Left renal cortex interstitium (tissue), 4 donors: Measurements from ENCODE around the gene PEMT. TPM values are rescaled to one million over a fixed set of nuclear protein-coding genes. Genes with fewer than 3 reads are reported as not detected.

ENCODE experiments used
- DNase-seq, 4 donors: peaks; one replicate each; pipeline ENCODE4 v3.0.0-alpha.2; 2013; ENCODE audit warnings: low read depth in 4 of 4, low spot score in 2 of 4, missing footprints in 1 of 4
- polyA plus RNA-seq, 4 donors: library from polyadenylated mRNA; unstranded; fragments of 120-200 nt; gene quantifications; one replicate each; pipeline ENCODE4 v1.2.1, GENCODE V29; 2013; ENCODE audit not compliant: insufficient read length in 4 of 4

The PEMT gene
- polyA plus RNA-seq, 4 donors, result 29.6 to 37.9 (median 34.7) TPM

DNA sequence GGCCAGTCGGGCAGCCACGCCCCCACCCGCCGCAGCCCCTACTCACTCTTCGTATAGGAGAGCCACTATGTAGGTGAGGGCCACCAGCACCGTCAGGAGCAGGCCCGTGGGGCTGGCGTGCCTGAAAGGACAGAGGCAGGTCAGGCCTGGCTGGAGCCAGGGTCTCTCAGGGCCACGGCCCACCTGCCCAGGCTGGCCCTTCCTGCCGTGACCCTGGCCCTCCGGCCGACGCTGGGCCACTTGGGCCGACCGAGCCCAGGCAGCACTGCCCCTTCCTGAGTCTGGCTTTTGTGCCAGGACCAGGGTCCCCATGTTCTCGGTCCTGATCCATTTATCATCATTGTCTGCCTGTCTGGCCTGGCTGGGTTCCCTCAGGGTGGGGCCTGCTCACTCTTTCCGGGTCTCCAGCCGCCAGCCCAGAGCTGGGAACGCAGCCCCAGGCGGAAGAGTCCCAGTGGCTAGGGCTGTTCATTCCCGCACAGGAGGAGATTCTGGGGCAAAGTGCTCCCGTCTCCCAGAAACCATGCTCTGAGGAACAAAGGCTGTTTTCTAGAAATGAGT, 85.2 kb downstream of the PEMT start:
- DNase-seq, result no peak

DNA sequence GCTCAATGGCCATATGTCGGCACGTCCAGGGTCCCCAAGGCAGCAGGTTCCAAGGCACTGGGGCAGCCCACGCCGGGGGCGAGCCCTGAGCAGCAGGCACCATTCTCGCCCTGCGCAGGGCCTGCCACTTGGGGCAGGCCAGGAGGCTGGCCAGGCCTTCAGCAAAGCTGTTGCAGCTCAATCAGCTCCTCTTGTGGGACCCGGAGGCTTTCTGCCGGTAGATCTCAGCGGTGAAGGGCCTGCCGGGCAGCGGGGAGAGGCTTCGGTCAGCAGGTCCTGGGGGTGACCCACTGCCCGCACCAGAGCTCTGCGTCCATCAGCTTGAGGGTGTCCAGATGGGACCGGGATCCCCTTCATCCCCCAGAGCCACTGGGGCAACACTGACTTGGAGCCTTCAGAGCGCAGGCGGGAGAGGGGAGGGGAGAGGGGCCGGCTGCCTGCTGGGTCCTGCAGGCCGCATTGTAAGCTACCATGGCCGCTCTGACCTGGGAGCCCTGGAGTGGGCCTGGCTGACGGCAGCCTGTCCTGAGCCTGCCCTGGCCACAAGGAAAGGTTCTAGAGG, 85.8 kb downstream of the PEMT start:
- no peak for DNase-seq

DNA sequence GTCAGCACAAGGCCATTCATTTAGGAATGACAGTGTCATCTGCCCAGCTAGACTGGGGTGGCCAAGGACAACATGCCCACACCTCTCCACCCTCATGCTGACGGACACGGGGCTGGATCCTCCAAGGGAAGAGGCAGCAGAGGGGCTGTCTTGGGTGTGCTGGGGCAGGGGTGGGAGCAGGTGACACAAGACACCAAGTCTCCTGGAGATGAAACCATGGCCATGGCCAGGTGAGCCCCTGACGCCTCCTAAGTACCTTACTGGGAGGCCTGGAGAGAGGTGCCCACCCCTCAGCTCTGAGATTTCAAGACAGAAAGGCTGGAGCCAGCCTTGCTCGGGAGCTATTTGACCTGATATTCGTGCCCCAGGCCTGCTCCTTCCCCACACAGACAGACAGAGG, 86.4 kb downstream of the PEMT start:
- DNase-seq, result no peak

GRCh38 chr17:17504341-17505140, 87.0 kb downstream of the PEMT start:
- no peak for DNase-seq

DNA sequence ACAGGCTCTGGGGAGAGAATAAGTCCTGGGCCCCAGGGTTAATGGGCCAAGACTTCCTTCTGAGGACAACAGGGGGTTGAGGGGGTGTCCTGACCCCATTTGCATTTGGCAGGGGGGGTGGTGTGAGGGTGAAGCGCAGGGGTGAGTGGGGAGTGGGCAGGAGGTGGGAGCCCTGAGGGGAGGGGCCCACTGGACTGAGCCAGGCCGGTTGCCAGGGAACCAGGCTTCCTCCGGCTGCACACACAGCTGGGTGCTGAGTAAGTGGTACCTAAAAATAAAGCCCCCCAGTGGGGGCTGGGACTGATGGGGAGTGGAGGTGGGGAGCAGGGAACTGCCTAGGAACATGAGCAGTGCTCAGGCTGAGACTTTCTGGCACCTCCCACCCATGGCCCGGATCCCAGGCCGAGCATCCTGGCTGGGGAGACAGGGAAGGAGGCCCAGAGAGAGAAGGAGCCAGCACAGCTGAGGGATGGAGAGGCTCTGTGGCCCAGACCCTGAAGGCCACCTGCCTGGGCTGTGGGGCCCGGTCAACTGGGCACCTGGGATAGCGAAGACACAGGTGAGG, 87.9 kb downstream of the PEMT start:
- no peak for DNase-seq

GRCh38 chr17:17502741-17503565, 88.6 kb downstream of the PEMT start:
- DNase-seq, result no peak

DNA sequence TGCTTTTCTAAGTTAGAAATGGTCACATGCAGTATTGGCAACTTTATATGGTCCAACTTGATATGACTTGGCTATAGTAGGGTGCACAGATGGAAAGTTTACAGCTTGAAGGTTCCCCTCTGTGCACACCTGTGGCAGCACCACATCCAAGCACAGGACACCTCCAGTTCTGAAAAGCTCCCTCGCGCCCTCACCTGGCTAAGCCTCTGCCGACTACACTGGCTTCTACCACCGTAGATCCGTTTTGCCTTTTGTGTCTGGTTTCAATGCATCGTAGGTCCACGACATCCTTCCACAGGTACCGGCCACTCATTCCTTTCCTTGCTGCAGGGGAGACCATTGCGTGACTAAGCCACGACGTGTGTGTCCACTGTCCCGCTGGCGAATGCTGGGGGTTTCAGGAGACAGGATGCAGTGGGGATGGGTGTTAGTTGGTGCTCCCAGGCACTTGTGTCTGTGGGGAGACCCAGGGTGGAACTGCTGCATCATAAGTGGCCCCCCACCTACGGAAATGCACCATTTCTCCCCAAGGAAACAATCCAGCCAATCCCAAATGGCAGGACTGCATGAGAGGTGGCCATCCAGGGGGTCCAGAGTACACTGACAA, 90.4 kb downstream of the PEMT start:
- DNase-seq, result no peak

- no peak for DNase-seq
These were observed 91.9 kb downstream of the PEMT start for GRCh38 chr17:17499402-17500145.

DNA sequence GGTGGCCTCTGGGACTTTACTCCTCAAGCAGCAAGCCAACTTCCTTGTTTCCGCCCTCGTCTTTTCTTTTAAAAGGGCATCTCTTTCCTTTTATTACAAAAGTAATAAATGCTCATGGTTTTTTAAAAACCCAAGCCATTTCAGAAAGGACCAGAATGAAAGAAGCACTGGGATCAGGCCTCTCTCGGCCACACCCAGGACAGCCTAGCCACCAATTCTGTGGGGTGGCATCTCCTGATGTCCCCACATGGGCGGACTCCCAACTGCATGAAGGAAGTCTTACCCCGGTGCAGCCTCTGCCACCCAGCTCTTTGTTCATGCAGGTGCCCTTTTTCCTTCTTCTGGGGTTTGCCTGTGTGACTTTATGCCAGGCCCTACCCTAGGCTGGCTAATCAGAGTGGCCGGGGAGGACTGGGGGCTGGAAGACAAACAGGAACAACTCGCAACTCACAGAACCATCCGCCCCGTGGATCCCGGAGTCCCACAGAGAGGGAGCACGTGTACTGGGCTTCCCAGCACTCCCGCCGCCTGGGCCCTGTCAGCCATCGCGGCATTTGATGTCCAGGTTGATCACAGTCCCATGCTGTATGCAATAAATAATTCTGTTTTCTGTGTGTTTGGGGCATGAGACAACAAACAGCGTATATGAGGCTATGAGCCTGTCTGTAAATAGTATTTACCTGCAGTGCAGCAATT, 92.8 kb downstream of the PEMT start:
- no peak for DNase-seq

DNA sequence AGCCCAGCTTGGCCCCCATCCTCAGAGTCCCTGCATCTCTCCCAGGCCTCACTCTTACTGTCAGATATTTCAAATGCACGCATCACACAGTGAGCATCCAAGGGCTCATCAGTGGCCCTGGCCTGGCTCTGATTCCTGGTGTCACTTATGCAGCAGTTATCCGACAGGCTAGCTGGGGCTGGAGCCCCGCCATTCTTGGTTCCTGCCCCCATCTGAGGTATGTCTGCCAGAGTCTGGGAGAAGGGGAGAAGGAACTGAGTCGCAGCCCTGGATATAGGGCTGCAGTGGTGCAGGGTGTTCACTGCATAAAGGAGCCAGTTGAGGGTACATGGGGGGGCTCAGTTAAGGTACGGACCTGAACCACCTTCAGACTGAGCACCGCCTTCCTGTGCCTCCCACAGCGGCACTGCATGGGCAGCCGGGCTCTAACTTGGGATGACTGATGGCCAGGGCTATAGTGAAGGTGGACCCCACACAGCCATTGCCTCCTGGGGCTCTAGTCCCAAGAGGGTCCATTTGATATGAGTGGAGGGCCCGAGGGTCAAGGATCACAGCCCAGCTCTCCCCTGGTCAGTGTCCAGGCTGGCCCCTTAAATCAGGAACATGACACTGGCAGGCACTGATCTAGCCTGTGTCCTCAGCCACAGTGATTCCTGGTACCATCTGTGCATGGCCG, 93.5 kb downstream of the PEMT start:
- DNase-seq, result no peak

- no peak for DNase-seq
These were observed 94.3 kb downstream of the PEMT start for GRCh38 chr17:17497065-17497844.

DNA sequence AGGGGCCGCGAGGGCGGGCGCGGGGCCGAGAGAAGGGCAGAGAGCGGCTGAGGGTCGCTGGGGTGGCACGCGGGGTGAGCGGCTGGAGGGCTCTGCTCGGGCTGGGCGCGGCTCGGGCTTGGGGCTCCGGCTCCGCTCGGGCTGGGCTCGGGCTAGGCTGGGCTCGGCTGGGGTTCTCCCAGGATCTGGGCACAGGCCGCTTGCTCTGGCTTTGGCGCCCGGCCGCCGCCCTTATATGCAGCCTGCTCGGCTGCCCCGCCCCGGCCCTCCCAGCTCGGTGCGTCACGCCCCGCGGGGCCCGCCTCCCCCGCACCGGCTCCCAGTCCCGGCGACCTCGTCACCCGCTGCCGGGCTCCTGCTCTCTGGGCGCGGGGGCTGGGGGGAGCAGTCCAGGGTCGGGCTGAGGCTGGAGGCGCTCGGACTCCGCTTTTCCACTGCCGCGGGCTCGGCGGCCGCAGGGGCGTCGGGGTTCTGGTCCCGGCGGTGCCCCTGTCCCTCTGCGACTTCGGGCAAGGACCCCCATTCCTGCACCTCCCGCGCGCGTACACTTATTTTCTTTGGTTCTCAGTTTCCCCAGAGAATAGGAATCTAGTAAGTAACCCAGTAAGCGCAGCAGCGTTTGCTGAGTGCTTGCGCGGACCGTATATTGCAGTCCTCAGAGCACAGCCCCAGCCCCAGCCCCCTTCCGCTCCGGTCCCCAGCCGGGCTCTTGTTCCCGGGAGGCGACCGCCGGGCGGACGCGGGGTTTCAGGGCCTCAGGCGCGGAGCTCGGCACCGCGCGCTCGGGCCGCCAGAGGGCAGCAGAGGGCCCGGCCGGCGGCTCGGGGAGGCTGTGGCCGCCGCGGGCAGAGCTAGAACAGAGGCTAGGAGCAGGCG, 95.1 kb downstream of the PEMT start, which contains the start of gene RASD1:
Gene RASD1 (minus strand): TSS at position 207 of the 876 bp plus-strand sequence. CDS start 214 bp downstream, outside the sequence.
- peak in 2 of 4 donors; percentile 58 to 66 for DNase-seq

- DNase-seq, result peak in 1 of 4 donors; percentile 41
These were observed 95.8 kb downstream of the PEMT start for GRCh38 chr17:17495536-17496188.

DNA sequence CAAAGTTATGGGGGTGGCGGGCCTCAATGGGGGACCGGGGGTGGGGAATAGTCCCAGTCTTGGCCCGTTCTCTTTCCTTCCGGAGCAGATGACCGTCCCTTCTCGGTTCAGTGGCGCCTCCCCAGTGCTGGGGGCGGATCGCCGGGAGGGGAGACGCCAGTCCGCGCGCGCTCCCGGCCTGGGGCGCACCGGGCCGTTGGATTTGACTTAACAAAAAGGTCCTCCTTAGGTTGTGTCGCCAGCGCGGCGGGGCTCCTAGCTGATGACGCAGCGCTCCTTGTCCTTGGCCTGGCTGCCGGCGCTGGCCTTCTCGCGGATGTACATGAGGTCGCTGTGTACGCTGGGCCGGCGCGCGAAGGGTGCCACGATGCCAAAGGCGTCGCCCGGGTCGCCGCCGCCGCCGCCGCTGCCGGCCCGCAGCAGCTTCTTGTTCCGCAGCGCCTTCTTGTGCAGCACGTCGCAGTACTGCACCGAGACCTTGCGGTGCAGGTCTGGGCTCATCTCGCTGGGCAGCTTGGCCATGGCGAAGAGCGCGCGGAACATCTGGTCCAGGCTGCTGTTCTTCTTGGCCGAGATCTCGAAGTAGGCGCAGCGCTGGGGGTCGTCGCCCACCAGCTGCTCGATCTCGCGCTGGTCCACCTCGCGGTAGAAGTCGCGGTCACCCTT, 96.5 kb downstream of the PEMT start:
- peak in 2 of 4 donors; percentile 25 to 31 for DNase-seq

- no peak for DNase-seq
These were observed 97.0 kb downstream of the PEMT start for GRCh38 chr17:17494499-17494869.
